Frontal cortex (tissue), 4 donors: ENCODE results near the gene MPND. TPM values are rescaled to one million over a fixed set of nuclear protein-coding genes. Genes with fewer than 3 reads are reported as not detected.
A peak's percentile ranks its signal among the peaks of the same experiment; 100 is the strongest.
"Not testable (repeated sequence)": the region's sequence is repeated elsewhere in the genome, so short reads cannot be mapped to it uniquely, and the experiment has no call there.

ENCODE experiments used
- DNase-seq, 2 donors: peaks; one replicate each; pipeline ENCODE4 v3.0.0; 2012; ENCODE audit warnings: low spot score in 2 of 2
- FAIRE-seq: peaks from 2 replicates; lab custom pipeline; 2012; peaks lifted over from hg19 to GRCh38; lab: Jason Lieb, UNC
- total RNA-seq: library from RNA; depleted of rRNA; stranded (reverse); fragments of >200 nt; gene quantifications from one replicate; pipeline ENCODE4 v1.2.3, GENCODE V29; 2014
- donor health status: control.
- donor health status: control.
- donor health status: control.

The MPND gene
- total RNA-seq, 1 donor from 2014 or later: 18.8 TPM

GRCh38 chr19:4342615-4343369 lies 570 bp upstream of the MPND start:
- DNase-seq: peak; percentile 87 to 88
- FAIRE-seq: peak; percentile 99

- DNase-seq (no peak), FAIRE-seq (no peak)
Observed at GRCh38 chr19:4345342-4346019, 2.1 kb downstream of the MPND start.

GRCh38 chr19:4346020-4346383 lies 2.6 kb downstream of the MPND start:
- DNase-seq (no peak), FAIRE-seq (no peak)

- FAIRE-seq (no peak), DNase-seq (no peak)
Observed at GRCh38 chr19:4347521-4347920, 4.2 kb downstream of the MPND start.

- not testable (repeated sequence) for FAIRE-seq
- DNase-seq: peak in 1 of 2 donors; percentile 10
Observed at GRCh38 chr19:4349225-4349624, 5.9 kb downstream of the MPND start.

GRCh38 chr19:4350111-4350510 lies 6.7 kb downstream of the MPND start:
- FAIRE-seq: no peak
- DNase-seq: no peak

GRCh38 chr19:4350726-4351125 lies 7.4 kb downstream of the MPND start:
- FAIRE-seq (no peak), DNase-seq (peak in 1 of 2 donors; percentile 14)

GRCh38 chr19:4352701-4353121 lies 9.3 kb downstream of the MPND start:
- DNase-seq: peak in 1 of 2 donors; percentile 71
- no peak for FAIRE-seq

- FAIRE-seq (no peak), DNase-seq (no peak)
Observed at GRCh38 chr19:4354282-4354681, 10.9 kb downstream of the MPND start.

- FAIRE-seq: no peak
- DNase-seq: no peak
Observed at GRCh38 chr19:4354897-4355296, 11.5 kb downstream of the MPND start.

- DNase-seq (no peak), FAIRE-seq (no peak)
Observed at GRCh38 chr19:4357095-4357797, 13.9 kb downstream of the MPND start.

GRCh38 chr19:4357921-4358326 lies 14.6 kb downstream of the MPND start:
- DNase-seq: no peak
- no peak for FAIRE-seq

- FAIRE-seq: no peak
Observed at GRCh38 chr19:4358709-4359626, 15.6 kb downstream of the MPND start.

GRCh38 chr19:4359627-4360000 lies 16.3 kb downstream of the MPND start:
- no peak for DNase-seq

More at GRCh38 chr19:4358709-4359626, 15.6 kb downstream of the MPND start:
- DNase-seq: no peak

GRCh38 chr19:4360081-4360569 lies 16.8 kb downstream of the MPND start:
- DNase-seq (no peak), FAIRE-seq (no peak)

More at GRCh38 chr19:4359627-4360000, 16.3 kb downstream of the MPND start:
- FAIRE-seq: no peak

GRCh38 chr19:4360641-4361151 lies 17.3 kb downstream of the MPND start:
- FAIRE-seq: no peak
- no peak for DNase-seq

- DNase-seq (no peak), FAIRE-seq (no peak)
Observed at GRCh38 chr19:4361152-4362046, 18.0 kb downstream of the MPND start.

GRCh38 chr19:4362101-4362828 lies 18.9 kb downstream of the MPND start:
- FAIRE-seq: no peak
- DNase-seq: no peak
